ENCODE results near the gene LCN6. TPM values are rescaled to one million over a fixed set of nuclear protein-coding genes. Genes with fewer than 3 reads are reported as not detected.

LCN6 gene
- total and polyA plus RNA-seq, 9 of the 15 experiments (the other 6 are each of a cell fraction or from before 2014, with no cell fraction given) = 0.10 to 0.45 (median 0.37) TPM; not detected in 5

DNA sequence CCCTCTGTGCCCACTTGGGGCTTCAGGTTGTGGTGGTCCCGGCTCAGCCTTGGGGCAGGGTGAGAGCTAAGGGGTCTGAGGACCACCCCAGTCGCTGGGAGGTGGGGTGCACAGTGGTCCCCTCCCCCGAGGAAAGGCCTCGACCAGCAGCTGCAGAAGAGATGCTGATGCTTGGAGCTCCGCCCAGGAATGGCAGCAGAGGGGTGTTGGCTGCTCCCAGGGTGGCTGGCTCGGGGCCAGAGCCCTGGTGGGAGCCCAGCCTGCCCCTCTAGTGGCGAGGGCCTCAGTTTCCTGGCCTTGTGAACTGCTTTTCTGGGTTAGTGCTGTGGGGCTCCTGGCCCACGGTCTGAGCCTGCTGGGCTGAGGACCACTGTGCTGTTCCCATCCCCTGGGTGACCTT, 34.8 kb downstream of the LCN6 start (continued):
- TF ChIP-seq, protein P1, sequence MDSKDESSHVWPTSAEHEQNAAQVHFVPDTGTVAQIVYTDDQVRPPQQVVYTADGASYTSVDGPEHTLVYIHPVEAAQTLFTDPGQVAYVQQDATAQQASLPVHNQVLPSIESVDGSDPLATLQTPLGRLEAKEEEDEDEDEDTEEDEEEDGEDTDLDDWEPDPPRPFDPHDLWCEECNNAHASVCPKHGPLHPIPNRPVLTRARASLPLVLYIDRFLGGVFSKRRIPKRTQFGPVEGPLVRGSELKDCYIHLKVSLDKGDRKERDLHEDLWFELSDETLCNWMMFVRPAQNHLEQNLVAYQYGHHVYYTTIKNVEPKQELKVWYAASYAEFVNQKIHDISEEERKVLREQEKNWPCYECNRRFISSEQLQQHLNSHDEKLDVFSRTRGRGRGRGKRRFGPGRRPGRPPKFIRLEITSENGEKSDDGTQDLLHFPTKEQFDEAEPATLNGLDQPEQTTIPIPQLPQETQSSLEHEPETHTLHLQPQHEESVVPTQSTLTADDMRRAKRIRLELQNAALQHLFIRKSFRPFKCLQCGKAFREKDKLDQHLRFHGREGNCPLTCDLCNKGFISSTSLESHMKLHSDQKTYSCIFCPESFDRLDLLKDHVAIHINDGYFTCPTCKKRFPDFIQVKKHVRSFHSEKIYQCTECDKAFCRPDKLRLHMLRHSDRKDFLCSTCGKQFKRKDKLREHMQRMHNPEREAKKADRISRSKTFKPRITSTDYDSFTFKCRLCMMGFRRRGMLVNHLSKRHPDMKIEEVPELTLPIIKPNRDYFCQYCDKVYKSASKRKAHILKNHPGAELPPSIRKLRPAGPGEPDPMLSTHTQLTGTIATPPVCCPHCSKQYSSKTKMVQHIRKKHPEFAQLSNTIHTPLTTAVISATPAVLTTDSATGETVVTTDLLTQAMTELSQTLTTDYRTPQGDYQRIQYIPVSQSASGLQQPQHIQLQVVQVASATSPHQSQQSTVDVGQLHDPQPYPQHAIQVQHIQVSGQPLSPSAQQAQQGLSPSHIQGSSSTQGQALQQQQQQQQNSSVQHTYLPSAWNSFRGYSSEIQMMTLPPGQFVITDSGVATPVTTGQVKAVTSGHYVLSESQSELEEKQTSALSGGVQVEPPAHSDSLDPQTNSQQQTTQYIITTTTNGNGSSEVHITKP (IDR thresholded peaks at IDR 0.05; ENCODE audit: partially characterized antibody) = no peak

DNA sequence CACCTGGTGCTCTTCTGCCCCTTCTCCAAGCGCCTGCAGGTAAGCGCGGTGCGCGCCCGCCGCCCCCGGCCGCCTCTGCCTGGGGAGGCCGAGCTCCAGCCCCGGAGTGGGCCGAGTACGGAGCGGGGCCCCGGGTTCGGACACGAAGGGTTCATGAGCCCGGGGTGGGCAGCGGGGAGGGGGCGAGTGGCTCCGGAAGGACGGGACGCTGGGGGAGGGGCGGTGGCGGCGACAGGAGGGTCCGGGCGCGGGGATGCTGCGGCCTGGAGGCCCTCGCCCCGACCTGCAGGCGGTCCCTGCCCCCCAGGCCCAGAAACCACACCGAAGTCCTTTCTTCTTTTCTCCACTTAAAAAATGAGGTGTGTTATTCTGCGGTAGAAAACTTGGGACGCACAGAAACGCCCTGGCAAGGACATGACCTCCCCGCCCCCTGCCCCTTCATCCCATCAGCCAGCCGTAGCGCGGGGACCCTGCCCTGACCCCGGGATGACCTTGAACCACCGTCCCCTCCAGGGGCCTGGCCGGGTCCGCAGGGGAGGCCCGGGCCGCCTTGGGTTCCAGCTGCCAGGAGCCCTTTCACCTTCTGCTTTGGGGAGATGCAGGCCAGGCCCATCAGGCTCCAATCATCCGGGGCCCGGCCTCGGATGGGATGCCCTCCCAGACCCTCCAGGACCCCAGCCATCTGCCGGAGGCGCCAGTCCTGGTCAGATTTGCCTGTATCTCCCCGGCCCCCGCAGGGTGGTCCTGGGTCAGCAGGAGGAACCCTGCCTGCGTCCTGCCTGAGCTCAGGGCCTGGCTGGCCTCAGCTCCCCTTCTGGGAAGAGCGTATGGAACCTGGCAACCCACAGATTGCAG, 35.4 kb downstream of the LCN6 start:
- no peaks in the 10 kb centered on the region for H3K27me3 ChIP-seq (ENCODE audit: control insufficient read depth in 2 of 2, insufficient read depth in 2 of 2, low read length in 2 of 2)
- peak overlapping the region; percentile 48 for H3K4me2 ChIP-seq (ENCODE audit: insufficient read depth, low read length)
- peaks cover 4% of the 10 kb centered on the region; the same call in 1 of the 3 replicates for H3K36me3 ChIP-seq (ENCODE audit: control insufficient read depth, insufficient read depth, low read length)
- DNase-seq (ENCODE audit: extremely low read depth in 1 of 4, low spot score in 3 of 4) (peak in 2 of 4 experiments; percentile 56 to 64), FAIRE-seq (no peak), ATAC-seq (no peak)
- H3K9me1 ChIP-seq (ENCODE audit: control insufficient read depth, insufficient read depth, low read length) = no peaks in the 10 kb centered on the region
- H4K20me1 ChIP-seq (replicated peaks; ENCODE audit: control insufficient read depth, insufficient read depth, low read length) = no peaks in the 10 kb centered on the region
- ChIA-PET CTCF (ENCODE audit: low intra/inter-chr PET ratio) (interaction anchor here (0.6 kb wide), 1 partner anchor 232 kb away, joined by 4 read pairs; the partner anchor contains the start of gene C8G), POLR2A (interaction anchor here (1.4 to 3.2 kb wide), 3 partner anchors 9 to 15 kb away, joined by 4 to 44 read pairs (median 9); no protein-coding TSS in a partner anchor)
- H3K79me2 ChIP-seq (ENCODE audit: control insufficient read depth, insufficient read depth, low read length) = peaks cover 12% of the 10 kb centered on the region
- H3K9ac ChIP-seq (ENCODE audit: insufficient read depth in 1 of 2, low read depth in 2 of 2, low read length in 2 of 2) = peak overlapping the region; percentile 63 to 94; a peak in 3 of 4 replicates
- BruUV-seq (replicated peaks) = TSS peak; percentile 46
- in situ Hi-C loops (cut with MboI) = no loop called here
- H3K4me1 ChIP-seq (replicated peaks in 1 of 2; ENCODE audit: control insufficient read depth in 2 of 2, insufficient read depth in 2 of 2, low read length in 2 of 2) = peaks cover 14 to 70% of the 10 kb centered on the region in 2 experiments
- H3K9me3 ChIP-seq (replicated peaks; ENCODE audit: control insufficient read depth, insufficient read depth, low read depth, low read length) = no peaks in the 10 kb centered on the region
- WGBS (ENCODE audit: insufficient coverage, low coverage, missing lambda C conversion rate) = 22% methylated on average over 17 of the region's 56 CpGs
- peak overlapping the region; percentile 62; the same call in 2 of the 3 replicates for H3K27ac ChIP-seq (ENCODE audit: extremely low read depth, low read depth, low read length)
- peak overlapping the region; percentile 63 for H3K4me3 ChIP-seq
- intact Hi-C loops (cut with micrococcal nuclease) = no loop called here
- H2AFZ ChIP-seq (ENCODE audit: low read depth, low read length) = peak overlapping the region; percentile 79
- TF ChIP-seq, protein P2, sequence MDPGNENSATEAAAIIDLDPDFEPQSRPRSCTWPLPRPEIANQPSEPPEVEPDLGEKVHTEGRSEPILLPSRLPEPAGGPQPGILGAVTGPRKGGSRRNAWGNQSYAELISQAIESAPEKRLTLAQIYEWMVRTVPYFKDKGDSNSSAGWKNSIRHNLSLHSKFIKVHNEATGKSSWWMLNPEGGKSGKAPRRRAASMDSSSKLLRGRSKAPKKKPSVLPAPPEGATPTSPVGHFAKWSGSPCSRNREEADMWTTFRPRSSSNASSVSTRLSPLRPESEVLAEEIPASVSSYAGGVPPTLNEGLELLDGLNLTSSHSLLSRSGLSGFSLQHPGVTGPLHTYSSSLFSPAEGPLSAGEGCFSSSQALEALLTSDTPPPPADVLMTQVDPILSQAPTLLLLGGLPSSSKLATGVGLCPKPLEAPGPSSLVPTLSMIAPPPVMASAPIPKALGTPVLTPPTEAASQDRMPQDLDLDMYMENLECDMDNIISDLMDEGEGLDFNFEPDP (CRISPR knock-in tag; IDR thresholded peaks at IDR 0.05) = no peak
- TF ChIP-seq JUN (IDR thresholded peaks at IDR 0.05; ENCODE audit: borderline replicate concordance, low read depth, low read length) = no peak
- peak; percentile 58; the same call in 1 of the 2 replicates for TF ChIP-seq JUN (CRISPR knock-in tag; IDR thresholded peaks at IDR 0.05; ENCODE audit: borderline replicate concordance)
- no peak for TF ChIP-seq NFXL1 (CRISPR knock-in tag; IDR thresholded peaks at IDR 0.05)
- TF ChIP-seq ESRRA (IDR thresholded peaks at IDR 0.05; ENCODE audit: borderline replicate concordance, low read depth) = peak; percentile 83
- TF ChIP-seq ILK (tag; IDR thresholded peaks at IDR 0.05; ENCODE audit: borderline replicate concordance, low read depth) = no peak
- no peak for TF ChIP-seq MYC (IDR thresholded peaks at IDR 0.05; ENCODE audit: low read depth, low read length)
- TF ChIP-seq MYC (CRISPR knock-in tag; IDR thresholded peaks at IDR 0.05; ENCODE audit: borderline replicate concordance, low read depth) = no peak
- TF ChIP-seq DACH1 (IDR thresholded peaks at IDR 0.05; ENCODE audit: partially characterized antibody) = no peak
- peak; percentile 45 for TF ChIP-seq RBFOX2 (IDR thresholded peaks at IDR 0.05; ENCODE audit: low read depth, low read length)
- TF ChIP-seq, protein P3, sequence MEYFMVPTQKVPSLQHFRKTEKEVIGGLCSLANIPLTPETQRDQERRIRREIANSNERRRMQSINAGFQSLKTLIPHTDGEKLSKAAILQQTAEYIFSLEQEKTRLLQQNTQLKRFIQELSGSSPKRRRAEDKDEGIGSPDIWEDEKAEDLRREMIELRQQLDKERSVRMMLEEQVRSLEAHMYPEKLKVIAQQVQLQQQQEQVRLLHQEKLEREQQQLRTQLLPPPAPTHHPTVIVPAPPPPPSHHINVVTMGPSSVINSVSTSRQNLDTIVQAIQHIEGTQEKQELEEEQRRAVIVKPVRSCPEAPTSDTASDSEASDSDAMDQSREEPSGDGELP (CRISPR knock-in tag; IDR thresholded peaks at IDR 0.05; ENCODE audit: borderline replicate concordance) = 0 out of 2 replicates have a peak, but pooled peaks have one; percentile 13

Measured in K562 (cell line).